Neural cell (in vitro differentiated cells): Measurements from ENCODE around the gene SLC25A42. TPM values are rescaled to one million over a fixed set of nuclear protein-coding genes. Genes with fewer than 3 reads are reported as not detected.

Source experiments
- H2AFZ ChIP-seq: fragments of 200-600, 300-800 bp; sonication (generic), shearing (Covaris generic); 2 replicates; pipeline ENCODE4 v1.6.0; 2014; ENCODE audit warnings: low read depth, mild to moderate bottlenecking, antibody characterized with exemption, low read length, moderate library complexity
- H3F3A ChIP-seq: fragments of 200-600 bp; shearing (Covaris generic); 2 replicates; pipeline ENCODE4 v1.6.1; 2016; ENCODE audit warnings: mild to moderate bottlenecking, moderate library complexity, mixed read lengths, antibody characterized with exemption, low read length; ENCODE audit not compliant: insufficient read depth, poor library complexity, severe bottlenecking
- H3K27ac ChIP-seq: fragments of 200-600, 300-800 bp; sonication (generic), shearing (Covaris generic); 2 replicates; pipeline ENCODE4 v1.5.1; 2014; ENCODE audit warnings: mild to moderate bottlenecking, low read length, moderate library complexity
- H3K27me3 ChIP-seq: fragments of 300-800, 200-600 bp; sonication (generic), shearing (Covaris generic); 2 replicates; pipeline ENCODE4 v1.6.0; 2014; ENCODE audit warnings: mild to moderate bottlenecking, low read depth, low read length, moderate library complexity; ENCODE audit not compliant: insufficient read depth
- H3K36me3 ChIP-seq: fragments of 300-800, 200-600 bp; sonication (generic), shearing (Covaris generic); 2 replicates; pipeline ENCODE4 v1.5.1; 2014; ENCODE audit warnings: mild to moderate bottlenecking, antibody characterized with exemption, low read length, moderate library complexity; ENCODE audit not compliant: insufficient read depth
- H3K4me2 ChIP-seq: fragments of 300-800, 200-600 bp; sonication (generic), shearing (Covaris generic); 2 replicates; pipeline ENCODE4 v1.6.0; 2014; ENCODE audit warnings: mild to moderate bottlenecking, low read length
- H3K4me3 ChIP-seq: fragments of 300-800, 200-600 bp; sonication (generic), shearing (Covaris generic); 2 replicates; pipeline ENCODE4 v1.5.1; 2014; ENCODE audit warnings: mild to moderate bottlenecking, low read length, moderate library complexity
- H3K79me2 ChIP-seq: fragments of 200-600 bp; shearing (Covaris generic); replicated peaks from 2 replicates; pipeline ENCODE4 v1.6.0; 2014; ENCODE audit warnings: mild to moderate bottlenecking, low read length, moderate library complexity; ENCODE audit not compliant: insufficient read depth
- H3K9ac ChIP-seq: fragments of 300-800, 200-600 bp; sonication (generic), shearing (Covaris generic); 2 replicates; pipeline ENCODE4 v1.6.1; 2016; ENCODE audit warnings: mild to moderate bottlenecking, low read length, mixed read lengths
- H3K9me2 ChIP-seq: fragments of 200-600 bp; shearing (Covaris generic); 2 replicates; pipeline ENCODE4 v1.6.1; 2016; ENCODE audit warnings: mild to moderate bottlenecking, low read length, mixed read lengths; ENCODE audit not compliant: insufficient read depth
- H3K9me3 ChIP-seq: fragments of 200-600, 300-800 bp; sonication (generic), shearing (Covaris generic); 2 replicates; pipeline ENCODE4 v1.6.1; 2016; ENCODE audit warnings: mild to moderate bottlenecking, mixed run types, low read length, moderate library complexity, mixed read lengths
- H4K20me1 ChIP-seq: fragments of 200-600 bp; shearing (Covaris generic); 2 replicates; pipeline ENCODE4 v1.6.1; 2016; ENCODE audit warnings: mild to moderate bottlenecking, mixed run types; ENCODE audit not compliant: insufficient read depth
- CTCF ChIP-seq: fragments of 450-650 bp; IDR thresholded peaks from 2 replicates; pipeline ENCODE4 v1.5.1; 2014; ENCODE audit warnings: antibody characterized with exemption, mild to moderate bottlenecking, moderate library complexity; ENCODE audit not compliant: poor library complexity, severe bottlenecking
- EP300 ChIP-seq: fragments of 450-650 bp; conservative IDR thresholded peaks from 2 replicates; pipeline ENCODE4 v1.6.1; 2014; ENCODE audit warnings: antibody characterized with exemption, mild to moderate bottlenecking, moderate library complexity; ENCODE audit not compliant: poor library complexity, severe bottlenecking
- EZH2 ChIP-seq: fragments of 200-600, 300-800 bp; shearing (Covaris generic), sonication (generic); IDR thresholded peaks from 2 replicates; pipeline ENCODE4 v1.6.1; 2014; ENCODE audit warnings: antibody characterized with exemption, low read length, borderline replicate concordance, mild to moderate bottlenecking; ENCODE audit not compliant: insufficient read depth, poor library complexity, severe bottlenecking
- MXI1 ChIP-seq: fragments of 450-650 bp; conservative IDR thresholded peaks from 2 replicates; pipeline ENCODE4 v1.6.1; 2014; ENCODE audit warnings: antibody characterized with exemption, mild to moderate bottlenecking; ENCODE audit not compliant: poor library complexity, severe bottlenecking
- POLR2AphosphoS5 ChIP-seq: IDR thresholded peaks from 2 replicates; pipeline ENCODE4 v1.6.1; 2012
- RAD21 ChIP-seq: fragments of 450-650 bp; conservative IDR thresholded peaks from 2 replicates; pipeline ENCODE4 v1.6.1; 2014; ENCODE audit warnings: antibody characterized with exemption, mild to moderate bottlenecking, moderate library complexity
- REST ChIP-seq: IDR thresholded peaks from 2 replicates; pipeline ENCODE4 v1.6.1; 2012; ENCODE audit warnings: borderline replicate concordance
- SMC3 ChIP-seq: fragments of 450-650 bp; conservative IDR thresholded peaks from 2 replicates; pipeline ENCODE4 v1.6.1; 2014; ENCODE audit warnings: antibody characterized with exemption, mild to moderate bottlenecking, moderate library complexity; ENCODE audit not compliant: poor library complexity
- TAF1 ChIP-seq: IDR thresholded peaks from 2 replicates; pipeline ENCODE4 v1.6.1; 2012; ENCODE audit warnings: low read depth
- polyA plus RNA-seq: library from polyadenylated mRNA; depleted of rRNA; stranded (reverse); fragments of >200 nt; gene quantifications from 2 replicates; pipeline ENCODE4 v1.2.3, GENCODE V29; 2014

Gene SLC25A42
- polyA plus RNA-seq, 1 donor from 2014 or later: 22.7 TPM

- Histone ChIP-seq H3K9ac (no peak overlapping the region), H3K27me3 (no peaks in the 10 kb centered on the region), H3K36me3 (no peaks in the 10 kb centered on the region), H3K27ac (no peak overlapping the region), H3K9me3 (no peaks in the 10 kb centered on the region), H3K4me2 (no peak overlapping the region), H3F3A (no peaks in the 10 kb centered on the region), H2AFZ (no peak overlapping the region), H3K9me2 (no peaks in the 10 kb centered on the region), H3K79me2 (no peaks in the 10 kb centered on the region), H4K20me1 (no peaks in the 10 kb centered on the region), H3K4me3 (no peak overlapping the region)
- no peak for TF ChIP-seq RAD21
- no peak for TF ChIP-seq TAF1
Observed at GRCh38 chr19:19056636-19057275, 7.0 kb upstream of the SLC25A42 start.

- Histone ChIP-seq H2AFZ (no peak overlapping the region), H3K4me3 (no peak overlapping the region), H3K9me3 (no peaks in the 10 kb centered on the region)
Observed at GRCh38 chr19:19057317-19057716, 6.5 kb upstream of the SLC25A42 start.

More at GRCh38 chr19:19057317-19057716, 6.5 kb upstream of the SLC25A42 start:
- no peaks in the 10 kb centered on the region for H3F3A ChIP-seq
- H3K27ac ChIP-seq: no peak overlapping the region
- H3K27me3 ChIP-seq: no peaks in the 10 kb centered on the region
- H3K9ac ChIP-seq: no peak overlapping the region
- H3K79me2 ChIP-seq: no peaks in the 10 kb centered on the region
- no peak for TF ChIP-seq TAF1
- TF ChIP-seq REST: no peak
- no peak for TF ChIP-seq POLR2AphosphoS5
- TF ChIP-seq MXI1: no peak
- no peak for TF ChIP-seq RAD21
- TF ChIP-seq CTCF: no peak
- no peak for TF ChIP-seq SMC3
- TF ChIP-seq EZH2: no peak
- no peak for TF ChIP-seq EP300
- H3K36me3 ChIP-seq: no peaks in the 10 kb centered on the region
- H3K9me2 ChIP-seq: no peaks in the 10 kb centered on the region
- no peak overlapping the region for H3K4me2 ChIP-seq
- no peaks in the 10 kb centered on the region for H4K20me1 ChIP-seq
